Urothelium cell line (cell line): ENCODE results near the gene NR4A1.

Experiments used
- DNase-seq: peaks from one replicate; pipeline ENCODE4 v3.0.0; 2011; ENCODE audit warnings: low spot score, mixed read lengths
- FAIRE-seq: peaks from 2 replicates; lab custom pipeline; 2011; peaks lifted over from hg19 to GRCh38; lab: Jason Lieb, UNC

Gene NR4A1

GRCh38 chr12:52057638-52058576, 6.7 kb downstream of the NR4A1 start:
- no peak for DNase-seq
- no peak for FAIRE-seq

GRCh38 chr12:52058631-52059361, 7.6 kb downstream of the NR4A1 start:
- FAIRE-seq (no peak), DNase-seq (no peak)

GRCh38 chr12:52059582-52060497, 8.6 kb downstream of the NR4A1 start:
- DNase-seq (no peak), FAIRE-seq (no peak)

- FAIRE-seq (no peak), DNase-seq (no peak)
These were observed 9.4 kb downstream of the NR4A1 start for GRCh38 chr12:52060498-52061177.

- DNase-seq (no peak), FAIRE-seq (no peak)
These were observed 10.4 kb downstream of the NR4A1 start for GRCh38 chr12:52061470-52062166.

GRCh38 chr12:52062167-52063081, 11.2 kb downstream of the NR4A1 start:
- no peak for FAIRE-seq
- no peak for DNase-seq

- no peak for FAIRE-seq
These were observed 12.1 kb downstream of the NR4A1 start for GRCh38 chr12:52063082-52063924.

GRCh38 chr12:52063981-52064649, 12.9 kb downstream of the NR4A1 start:
- DNase-seq = no peak
- FAIRE-seq = no peak

More at GRCh38 chr12:52063082-52063924, 12.1 kb downstream of the NR4A1 start:
- no peak for DNase-seq

GRCh38 chr12:52066346-52067080, 15.3 kb downstream of the NR4A1 start:
- FAIRE-seq (no peak), DNase-seq (no peak)

GRCh38 chr12:52067081-52067374, 15.8 kb downstream of the NR4A1 start:
- FAIRE-seq = no peak

GRCh38 chr12:52069327-52070184, 18.3 kb downstream of the NR4A1 start, which contains the start of gene ATG101:
TSS of gene ATG101 (plus strand) at chr12:52069978. CDS start at chr12:52073651, 3,673 bp downstream.
- peak; percentile 97 for DNase-seq
- FAIRE-seq = peak; percentile 82

More at GRCh38 chr12:52067081-52067374, 15.8 kb downstream of the NR4A1 start:
- DNase-seq = no peak

GRCh38 chr12:52070185-52070925, 19.1 kb downstream of the NR4A1 start:
- FAIRE-seq (no peak), DNase-seq (no peak)

- no peak for FAIRE-seq
These were observed 22.5 kb downstream of the NR4A1 start for GRCh38 chr12:52073531-52074381.

More at GRCh38 chr12:52073531-52074381, 22.5 kb downstream of the NR4A1 start:
- no peak for DNase-seq
